Activated effector memory CD4-positive, alpha-beta T cell treated with anti-CD3 and anti-CD28 coated beads, Interleukin-2, amount 50 U/mL, for 16 hours (primary cell): ENCODE measurements around the gene LGI2.
"Not testable (repeated sequence)": the region's sequence is repeated elsewhere in the genome, so short reads cannot be mapped to it uniquely, and the experiment has no call there.

ENCODE experiments used
- DNase-seq: peaks from one replicate; pipeline ENCODE4 v3.0.0-alpha.2; 2020

The LGI2 gene

GRCh38 chr4:25043548-25043947 lies 12.8 kb upstream of the LGI2 start:
- DNase-seq: no peak

GRCh38 chr4:25033526-25033925 lies 2.8 kb upstream of the LGI2 start:
- no peak for DNase-seq

- DNase-seq: no peak
These were observed 1.4 kb upstream of the LGI2 start for GRCh38 chr4:25032126-25032525.

GRCh38 chr4:25031077-25031621 lies 403 bp upstream of the LGI2 start:
- no peak for DNase-seq

- DNase-seq: no peak
These were observed 1.1 kb downstream of the LGI2 start for GRCh38 chr4:25029479-25030276.

GRCh38 chr4:25028851-25029250 lies 1.9 kb downstream of the LGI2 start:
- no peak for DNase-seq

GRCh38 chr4:25022766-25023165 lies 8.0 kb downstream of the LGI2 start:
- no peak for DNase-seq

GRCh38 chr4:25021216-25021615 lies 9.5 kb downstream of the LGI2 start:
- no peak for DNase-seq

- no peak for DNase-seq
These were observed 10.5 kb downstream of the LGI2 start for GRCh38 chr4:25020236-25020635.

GRCh38 chr4:25019501-25019900 lies 11.2 kb downstream of the LGI2 start:
- no peak for DNase-seq

GRCh38 chr4:25015012-25015411 lies 15.7 kb downstream of the LGI2 start:
- DNase-seq: no peak

- DNase-seq: not testable (repeated sequence)
These were observed 16.1 kb downstream of the LGI2 start for GRCh38 chr4:25014662-25014983.

GRCh38 chr4:25013756-25014661 lies 16.7 kb downstream of the LGI2 start:
- DNase-seq: no peak

GRCh38 chr4:25012655-25013054 lies 18.1 kb downstream of the LGI2 start:
- no peak for DNase-seq

GRCh38 chr4:25011135-25011866 lies 19.4 kb downstream of the LGI2 start:
- DNase-seq: no peak

- no peak for DNase-seq
These were observed 23.1 kb downstream of the LGI2 start for GRCh38 chr4:25007598-25007997.

GRCh38 chr4:25002681-25003080 lies 28.1 kb downstream of the LGI2 start:
- DNase-seq: no peak

GRCh38 chr4:25001509-25001908 lies 29.2 kb downstream of the LGI2 start:
- DNase-seq: no peak

- no peak for DNase-seq
These were observed 30.1 kb downstream of the LGI2 start for GRCh38 chr4:25000639-25001038.

GRCh38 chr4:24999392-25000089 lies 31.2 kb downstream of the LGI2 start:
- DNase-seq: no peak

GRCh38 chr4:24995346-24995919 lies 35.3 kb downstream of the LGI2 start:
- no peak for DNase-seq

GRCh38 chr4:24993551-24994080 lies 37.1 kb downstream of the LGI2 start:
- DNase-seq: no peak
